Mononuclear cell (primary cell): ENCODE data around the gene MRPS6. TPM values are rescaled to one million over a fixed set of nuclear protein-coding genes. Genes with fewer than 3 reads are reported as not detected.

Experiments
- H3K27me3 ChIP-seq: 2 replicates; pipeline ENCODE4 v1.6.0; 2011; ENCODE audit warnings: low read length, control low read depth; ENCODE audit not compliant: insufficient read depth
- H3K4me1 ChIP-seq: 2 replicates; pipeline ENCODE4 v1.5.1; 2011; ENCODE audit warnings: mild to moderate bottlenecking, low read length, control low read depth; ENCODE audit not compliant: insufficient read depth
- H3K4me3 ChIP-seq: 2 replicates; pipeline ENCODE4 v1.5.1; 2011; ENCODE audit warnings: mild to moderate bottlenecking, low read length, moderate library complexity
- H3K9me3 ChIP-seq: 2 replicates; pipeline ENCODE4 v1.5.1; 2011; ENCODE audit warnings: low read depth, mild to moderate bottlenecking, control low read depth, low read length
- total RNA-seq: library from RNA; depleted of rRNA; stranded (reverse); fragments of >200 nt; gene quantifications from one replicate; pipeline ENCODE4 v1.2.3, GENCODE V29; 2012

Gene MRPS6
- total RNA-seq, 1 donor, result 5.4 TPM

- Histone ChIP-seq H3K4me1 (no peaks in the 10 kb centered on the region), H3K9me3 (no peaks in the 10 kb centered on the region), H3K4me3 (no peak overlapping the region), H3K27me3 (no peaks in the 10 kb centered on the region)
Observed at GRCh38 chr21:34154878-34155277, 81.5 kb downstream of the MRPS6 start.

DNA sequence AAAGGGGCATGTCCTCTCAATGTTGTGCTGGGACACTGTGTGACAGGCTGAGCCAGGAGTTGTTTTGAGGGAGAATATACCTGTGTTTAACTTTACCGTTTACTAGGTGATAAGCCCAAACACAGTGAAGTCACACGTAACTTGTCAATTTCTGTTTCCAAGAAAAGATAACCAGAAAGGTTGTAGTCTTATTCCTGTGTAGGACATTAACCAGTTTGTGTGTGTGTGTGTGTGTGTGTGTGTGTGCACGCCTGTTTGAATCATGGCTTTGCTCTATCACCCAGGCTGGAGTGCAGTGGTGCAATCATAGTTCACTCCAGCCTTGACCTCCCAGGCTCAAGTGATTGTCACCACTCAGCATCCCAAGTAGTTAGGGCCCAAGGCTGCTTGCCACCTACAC lies 83.6 kb downstream of the MRPS6 start:
- H3K9me3 ChIP-seq, result no peaks in the 10 kb centered on the region
- no peaks in the 10 kb centered on the region for H3K4me1 ChIP-seq
- no peak overlapping the region for H3K4me3 ChIP-seq
- H3K27me3 ChIP-seq, result no peaks in the 10 kb centered on the region

DNA sequence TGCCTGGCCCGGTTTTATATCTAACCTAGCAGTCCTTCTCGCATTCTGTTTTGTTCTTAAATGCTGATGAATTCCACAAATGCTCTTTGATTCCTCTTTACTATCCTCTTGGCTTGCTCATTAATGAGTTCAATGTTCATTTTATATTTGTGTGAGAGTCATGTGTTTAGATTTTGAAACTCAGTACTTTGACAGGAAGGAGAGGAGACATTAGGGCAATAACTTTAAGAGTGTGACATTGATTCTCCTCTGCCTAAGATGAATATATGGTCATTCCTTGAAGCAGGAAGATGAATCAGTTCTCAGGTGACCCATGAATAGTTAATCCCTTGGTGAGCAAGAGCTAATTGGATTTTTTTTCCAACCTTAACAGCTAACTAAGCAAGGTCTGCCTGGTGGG lies 84.1 kb downstream of the MRPS6 start:
- H3K4me3 ChIP-seq, result no peak overlapping the region
- H3K4me1 ChIP-seq, result no peaks in the 10 kb centered on the region
- H3K9me3 ChIP-seq, result no peaks in the 10 kb centered on the region
- H3K27me3 ChIP-seq, result no peaks in the 10 kb centered on the region

- peaks cover 8% of the 10 kb centered on the region for H3K9me3 ChIP-seq
- no peaks in the 10 kb centered on the region for H3K4me1 ChIP-seq
- no peak overlapping the region for H3K4me3 ChIP-seq
- H3K27me3 ChIP-seq, result no peaks in the 10 kb centered on the region
Observed at GRCh38 chr21:34158866-34159835, 85.8 kb downstream of the MRPS6 start.

- H3K4me3 ChIP-seq, result no peak overlapping the region
- no peaks in the 10 kb centered on the region for H3K27me3 ChIP-seq
- H3K4me1 ChIP-seq, result no peaks in the 10 kb centered on the region
- peaks cover 62% of the 10 kb centered on the region for H3K9me3 ChIP-seq
Observed at GRCh38 chr21:34166468-34166867, 93.1 kb downstream of the MRPS6 start.

GRCh38 chr21:34170886-34171285 lies 97.5 kb downstream of the MRPS6 start:
- Histone ChIP-seq H3K4me3 (no peak overlapping the region), H3K27me3 (no peaks in the 10 kb centered on the region), H3K4me1 (no peaks in the 10 kb centered on the region), H3K9me3 (peaks cover 61% of the 10 kb centered on the region)

- H3K9me3 ChIP-seq, result peaks cover 29% of the 10 kb centered on the region
- H3K4me1 ChIP-seq, result no peaks in the 10 kb centered on the region
- H3K27me3 ChIP-seq, result no peaks in the 10 kb centered on the region
- no peak overlapping the region for H3K4me3 ChIP-seq
Observed at GRCh38 chr21:34174470-34174869, 101.1 kb downstream of the MRPS6 start.

- Histone ChIP-seq H3K9me3 (peaks cover 21% of the 10 kb centered on the region), H3K27me3 (no peaks in the 10 kb centered on the region), H3K4me3 (no peak overlapping the region), H3K4me1 (no peaks in the 10 kb centered on the region)
Observed at GRCh38 chr21:34176448-34176847, 103.1 kb downstream of the MRPS6 start.

DNA sequence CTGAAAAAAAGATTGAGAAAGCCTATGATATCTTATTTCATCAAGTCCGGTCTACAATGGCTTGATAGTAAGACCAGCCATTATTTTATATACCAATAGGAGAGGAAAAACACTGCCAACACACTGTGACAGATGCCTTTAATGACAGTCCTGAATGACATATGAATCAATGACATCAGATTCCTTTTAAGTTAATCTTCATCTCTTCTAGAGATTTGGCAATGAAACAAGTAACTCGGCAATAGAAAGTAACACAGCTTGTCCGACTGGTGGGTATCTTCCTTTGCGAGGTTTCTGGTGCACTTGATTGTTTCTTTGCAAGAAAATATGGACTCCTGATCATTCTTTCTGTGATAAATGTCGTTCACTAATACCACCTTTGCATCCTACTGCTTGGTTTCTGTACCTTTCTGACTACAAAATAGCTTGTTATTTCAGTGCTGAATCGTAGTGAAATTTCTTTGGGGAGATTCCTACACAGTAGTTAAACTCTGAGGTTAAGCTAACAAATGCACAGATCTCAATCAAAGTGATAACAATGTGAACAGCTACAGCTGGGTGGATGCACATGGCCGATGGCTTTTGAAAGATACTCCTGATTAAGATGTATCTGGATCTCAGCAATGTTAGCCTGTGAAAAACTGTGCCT lies 104.7 kb downstream of the MRPS6 start:
- H3K4me3 ChIP-seq, result no peak overlapping the region
- no peaks in the 10 kb centered on the region for H3K27me3 ChIP-seq

DNA sequence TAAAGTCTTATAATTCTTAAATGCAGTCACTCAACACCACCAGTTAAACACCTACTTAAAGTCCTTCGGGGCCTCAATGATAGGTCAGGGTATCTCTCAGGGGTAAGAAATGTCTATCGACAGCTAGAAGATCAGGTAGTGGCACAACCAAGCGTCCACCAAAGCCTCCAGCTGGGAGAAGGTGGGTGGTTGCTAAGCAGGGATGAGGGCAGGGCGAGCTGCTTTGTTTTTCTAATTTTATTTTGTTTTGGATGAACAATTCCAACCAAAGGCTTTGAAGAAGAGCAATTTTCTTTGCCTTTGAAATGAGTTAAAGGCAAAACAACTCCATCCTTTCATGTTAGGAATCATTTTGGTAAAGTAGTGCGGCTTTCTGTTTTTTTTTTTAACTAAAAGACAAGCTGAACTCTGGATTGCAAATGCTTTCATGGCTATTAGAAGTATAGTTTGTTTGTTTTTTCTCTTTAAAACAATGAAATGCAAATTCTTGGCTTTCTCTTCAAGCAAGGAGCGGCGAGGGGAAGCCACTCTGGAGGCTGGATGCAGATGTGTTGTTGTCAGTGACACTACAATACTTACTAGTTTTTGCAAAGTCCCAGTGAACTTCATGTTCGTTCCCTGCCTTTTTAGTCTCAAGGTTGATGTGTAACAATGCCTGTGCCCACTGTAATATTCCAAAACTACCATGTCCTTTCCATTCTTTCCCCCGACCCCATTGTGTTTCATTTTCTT lies 106.0 kb downstream of the MRPS6 start:
- H3K27me3 ChIP-seq, result no peaks in the 10 kb centered on the region
- H3K4me1 ChIP-seq, result no peaks in the 10 kb centered on the region
- peaks cover 1% of the 10 kb centered on the region for H3K9me3 ChIP-seq

More for the DNA sequence above, 104.7 kb downstream of the MRPS6 start:
- H3K4me1 ChIP-seq, result no peaks in the 10 kb centered on the region
- peaks cover 15% of the 10 kb centered on the region for H3K9me3 ChIP-seq

DNA sequence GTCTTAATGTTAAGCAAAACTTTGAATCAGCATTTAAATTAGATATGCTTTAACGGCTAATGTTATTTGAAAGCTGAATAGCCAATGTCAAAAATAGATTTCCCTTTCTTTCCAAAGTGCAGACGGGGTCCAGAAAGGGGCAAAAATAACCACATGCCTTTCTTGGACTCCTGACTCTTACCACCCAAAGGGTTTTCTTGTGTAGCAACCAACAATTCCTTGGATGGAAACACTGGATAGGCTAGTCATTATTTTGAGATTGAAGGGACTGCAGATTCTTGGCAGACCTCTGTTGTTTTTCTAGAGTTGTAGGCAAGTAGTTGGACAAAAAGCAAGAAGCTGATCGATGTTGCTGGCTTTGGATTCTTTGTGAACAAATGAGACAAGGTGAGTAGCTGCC lies 107.0 kb downstream of the MRPS6 start:
- Histone ChIP-seq H3K4me1 (no peaks in the 10 kb centered on the region), H3K9me3 (no peaks in the 10 kb centered on the region), H3K27me3 (no peaks in the 10 kb centered on the region)

More for the DNA sequence above, 106.0 kb downstream of the MRPS6 start:
- no peak overlapping the region for H3K4me3 ChIP-seq

GRCh38 chr21:34180826-34181359 lies 107.5 kb downstream of the MRPS6 start:
- Histone ChIP-seq H3K4me1 (no peaks in the 10 kb centered on the region), H3K9me3 (no peaks in the 10 kb centered on the region), H3K27me3 (no peaks in the 10 kb centered on the region), H3K4me3 (no peak overlapping the region)

More for the DNA sequence above, 107.0 kb downstream of the MRPS6 start:
- no peak overlapping the region for H3K4me3 ChIP-seq

GRCh38 chr21:34181431-34182039 lies 108.2 kb downstream of the MRPS6 start:
- Histone ChIP-seq H3K4me1 (no peaks in the 10 kb centered on the region), H3K27me3 (no peaks in the 10 kb centered on the region), H3K9me3 (no peaks in the 10 kb centered on the region), H3K4me3 (no peak overlapping the region)

DNA sequence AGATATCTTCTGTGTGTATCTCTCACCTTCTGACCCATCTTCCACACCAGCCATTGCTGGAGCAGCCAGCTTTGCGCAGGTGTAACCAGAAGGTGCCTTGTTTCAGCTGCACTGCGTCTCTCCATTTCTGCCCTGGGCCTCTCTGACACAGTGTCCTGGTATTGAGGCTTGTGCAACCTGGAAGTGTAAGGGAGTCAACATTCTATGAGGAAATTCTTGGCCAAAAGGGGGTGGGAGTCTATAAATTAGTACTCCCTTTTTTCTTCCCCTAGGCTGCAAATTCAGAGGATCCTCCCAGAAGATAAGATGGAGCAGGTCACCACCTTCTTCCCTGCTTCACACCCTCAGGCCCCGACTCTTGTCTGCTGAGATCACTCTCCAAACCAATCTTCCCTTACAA lies 109.1 kb downstream of the MRPS6 start:
- H3K9me3 ChIP-seq, result no peaks in the 10 kb centered on the region
- no peak overlapping the region for H3K4me3 ChIP-seq

More for the DNA sequence above, 109.1 kb downstream of the MRPS6 start:
- Histone ChIP-seq H3K4me1 (no peaks in the 10 kb centered on the region), H3K27me3 (no peaks in the 10 kb centered on the region)
